GM21723 (cell line): ENCODE measurements around the gene SPI1.

Experiments used
- ATAC-seq: cut with Tn5 transposase; IDR thresholded peaks from one replicate; pipeline ENCODE4 v1.9.1; 2021; ENCODE audit warnings: mild to moderate bottlenecking, moderate library complexity; ENCODE audit not compliant: unreplicated experiment

SPI1 gene

DNA sequence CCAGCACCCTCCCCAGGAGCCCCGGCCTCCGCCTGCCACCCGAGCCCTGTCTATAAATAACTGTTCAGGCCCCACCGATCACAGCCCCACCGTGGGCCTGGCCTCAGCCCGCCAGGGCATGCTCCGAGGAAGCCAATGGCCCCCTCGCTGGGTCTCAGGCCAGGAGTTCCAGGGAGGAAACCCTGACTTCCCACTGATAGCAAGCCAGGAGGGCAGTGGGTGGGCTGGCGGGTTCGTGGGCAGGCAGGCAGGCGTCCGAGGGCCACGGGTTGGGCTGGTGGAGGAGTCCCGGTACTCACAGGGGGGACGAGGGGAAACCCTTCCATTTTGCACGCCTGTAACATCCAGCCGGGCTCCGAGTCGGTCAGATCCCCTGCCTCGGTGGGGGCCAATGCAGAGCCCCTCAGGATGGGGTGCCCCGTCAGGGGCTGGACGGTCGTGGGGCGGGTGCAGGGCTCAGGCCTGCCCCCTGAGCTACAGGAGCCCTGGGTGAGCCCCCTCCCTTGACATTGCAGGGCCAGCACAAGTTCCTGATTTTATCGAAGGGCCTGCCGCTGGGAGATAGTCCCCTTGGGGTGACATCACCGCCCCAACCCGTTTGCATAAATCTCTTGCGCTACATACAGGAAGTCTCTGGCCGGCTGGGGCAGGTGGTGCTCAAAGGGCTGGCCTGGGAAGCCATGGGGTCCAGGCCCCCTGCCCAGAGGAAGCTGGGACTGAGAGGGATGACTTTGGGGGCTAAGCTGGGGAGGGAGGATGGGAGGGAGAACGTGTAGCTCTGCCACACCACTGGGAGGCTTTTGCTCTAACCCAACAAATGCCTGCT, at the start of gene SPI1:
SPI1 (minus strand) TSS at position 538 of the 826 bp plus-strand sequence; CDS start at position 344, 194 bp downstream.
- ATAC-seq = peak; percentile 76

DNA sequence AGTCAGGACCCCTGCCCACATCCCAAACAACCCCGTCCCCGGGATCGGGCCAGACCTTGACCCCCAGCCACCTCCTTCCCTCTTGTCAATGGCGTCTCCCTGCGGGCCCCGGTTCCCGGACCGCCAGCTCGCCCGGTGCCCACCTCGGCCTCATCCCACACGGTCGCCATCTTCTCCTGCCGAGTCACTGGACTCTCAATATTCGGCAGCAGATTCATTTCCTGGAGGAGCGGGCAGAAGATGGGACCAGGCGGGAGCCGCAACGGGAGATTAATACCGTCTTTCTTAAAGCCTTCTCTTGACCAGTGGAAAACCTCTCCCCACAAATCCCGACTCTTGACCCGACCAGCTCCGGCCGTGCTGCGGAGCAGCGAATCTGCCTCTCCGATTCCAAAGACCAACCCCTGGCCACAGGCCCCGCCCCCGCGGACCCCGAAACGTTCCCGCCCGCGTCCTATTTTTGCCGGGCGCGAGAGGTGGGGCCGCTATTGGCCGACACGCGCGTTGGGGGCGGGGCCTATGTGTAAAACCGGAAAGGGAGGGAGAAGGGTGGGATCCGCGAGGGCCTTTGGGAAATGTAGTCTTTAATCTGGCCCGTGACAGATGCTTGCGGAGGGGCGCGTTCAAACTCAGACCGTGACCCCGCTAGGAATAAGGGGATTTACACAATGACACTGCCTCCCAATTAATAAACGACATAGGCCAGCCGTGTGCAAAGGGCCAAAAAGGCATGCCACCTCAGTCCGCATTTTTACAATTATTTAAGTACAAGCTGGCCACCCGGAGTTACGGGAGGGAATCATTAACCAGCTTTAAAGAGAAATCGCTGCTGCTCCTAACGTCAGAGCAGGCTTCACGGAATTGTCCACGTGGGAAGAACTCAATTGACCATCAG, 48.0 kb upstream of the SPI1 start, which contains the start of gene PSMC3:
PSMC3 (minus strand) TSS at position 378 of the 895 bp plus-strand sequence; CDS start at position 218, 160 bp downstream.
- peak; percentile 90 for ATAC-seq

DNA sequence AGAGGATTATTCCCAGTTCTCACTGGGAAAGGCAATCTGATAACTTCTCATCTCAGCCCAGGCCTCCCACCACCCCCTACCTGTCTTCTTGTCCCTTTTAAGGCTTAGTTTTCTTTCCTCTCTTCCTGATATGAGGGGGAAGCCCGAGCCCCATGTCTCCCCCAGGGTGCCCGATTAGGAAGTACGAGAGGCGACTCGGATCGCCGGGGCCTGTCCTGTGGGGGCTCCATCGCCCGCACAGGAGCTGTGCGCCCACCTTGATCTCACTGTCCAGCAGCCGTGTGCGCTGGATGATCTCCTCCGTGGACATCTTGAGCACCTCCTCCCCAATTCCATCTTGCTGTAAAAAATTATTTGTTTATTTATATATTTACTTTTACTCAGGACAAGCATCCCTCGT, 47.3 kb upstream of the SPI1 start:
- ATAC-seq = no peak

DNA sequence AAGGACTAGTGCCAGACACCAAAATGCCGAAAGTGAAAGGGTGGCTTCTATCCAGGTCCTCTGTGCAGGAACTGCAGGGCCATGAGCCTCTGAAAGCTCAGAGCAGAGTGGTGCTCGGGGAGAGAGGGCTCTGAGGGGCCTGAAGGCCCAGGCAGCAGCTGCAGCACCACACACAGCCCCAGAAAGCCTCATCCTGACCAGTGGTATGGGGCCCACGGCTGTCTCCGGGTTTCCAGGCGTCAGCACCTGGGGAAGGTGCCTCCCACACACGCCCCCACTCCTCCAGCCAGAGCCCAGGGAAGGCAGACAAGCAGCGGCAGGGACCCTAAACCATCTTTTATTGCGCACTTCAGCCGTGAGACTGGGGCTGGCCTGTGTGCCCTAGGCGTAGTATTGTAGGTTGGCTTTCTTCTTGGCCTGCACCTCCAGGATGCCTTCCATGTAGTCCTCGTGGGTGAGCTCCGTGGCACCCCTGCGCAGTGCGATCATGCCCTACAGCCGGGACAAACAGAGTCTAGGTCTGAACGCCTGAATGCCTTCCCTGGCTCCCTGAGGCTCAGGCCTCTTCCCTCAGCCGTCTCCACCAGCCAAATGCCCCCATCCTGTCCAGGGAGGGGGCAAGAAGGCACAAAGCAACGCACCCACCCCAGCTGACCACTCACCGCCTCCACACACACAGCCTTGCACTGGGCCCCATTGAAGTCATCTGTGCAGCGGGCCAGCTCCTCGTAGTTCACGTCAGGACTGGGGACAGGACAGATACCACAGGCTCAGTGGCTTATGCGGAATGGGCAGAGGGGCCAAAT, 40.3 kb upstream of the SPI1 start:
- no peak for ATAC-seq

DNA sequence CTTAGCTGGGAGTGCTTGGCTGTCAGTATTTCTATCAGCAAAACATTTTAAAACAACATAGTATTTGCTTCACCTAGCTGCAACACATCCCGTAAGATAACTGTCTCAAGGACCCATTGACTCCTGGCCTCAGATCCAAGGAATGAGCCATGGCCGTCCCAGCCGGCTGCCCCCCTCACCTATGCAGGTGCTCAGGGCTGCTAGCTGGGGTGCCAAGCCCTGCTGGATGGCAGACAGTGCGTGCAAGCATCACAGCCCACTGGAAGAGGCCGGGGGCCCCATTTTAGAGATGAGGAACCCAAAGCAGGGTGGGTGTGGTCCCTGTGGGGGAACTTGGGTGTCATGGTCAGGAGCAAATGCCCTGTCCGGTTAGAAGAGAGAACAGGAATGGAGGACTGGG, 39.4 kb upstream of the SPI1 start:
- ATAC-seq = no peak

DNA sequence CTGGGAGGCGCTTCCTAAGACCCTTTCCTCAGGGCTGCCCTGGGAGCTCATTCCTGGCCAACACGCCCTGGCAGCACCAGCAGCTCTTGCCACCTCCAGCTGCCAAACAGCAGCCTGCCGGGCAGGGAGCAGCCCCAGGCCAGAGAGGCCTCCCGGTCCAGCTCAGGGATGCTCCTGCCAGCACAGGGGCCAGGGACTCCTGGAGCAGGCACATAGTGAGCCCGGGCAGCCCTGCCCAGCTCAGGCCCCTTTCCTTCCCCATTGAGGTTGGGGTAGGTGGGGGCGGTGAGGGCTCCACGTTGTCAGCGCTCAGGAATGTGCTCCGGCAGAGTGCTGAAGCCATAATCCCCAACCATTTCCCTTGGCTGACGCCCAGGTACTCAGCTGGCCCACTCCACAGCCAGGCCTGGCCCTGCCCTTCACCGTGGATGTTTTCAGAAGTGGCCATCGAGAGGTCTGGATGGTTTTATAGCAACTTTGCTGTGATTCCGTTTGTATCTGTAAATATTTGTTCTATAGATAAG, 37.7 kb upstream of the SPI1 start:
- ATAC-seq = no peak

DNA sequence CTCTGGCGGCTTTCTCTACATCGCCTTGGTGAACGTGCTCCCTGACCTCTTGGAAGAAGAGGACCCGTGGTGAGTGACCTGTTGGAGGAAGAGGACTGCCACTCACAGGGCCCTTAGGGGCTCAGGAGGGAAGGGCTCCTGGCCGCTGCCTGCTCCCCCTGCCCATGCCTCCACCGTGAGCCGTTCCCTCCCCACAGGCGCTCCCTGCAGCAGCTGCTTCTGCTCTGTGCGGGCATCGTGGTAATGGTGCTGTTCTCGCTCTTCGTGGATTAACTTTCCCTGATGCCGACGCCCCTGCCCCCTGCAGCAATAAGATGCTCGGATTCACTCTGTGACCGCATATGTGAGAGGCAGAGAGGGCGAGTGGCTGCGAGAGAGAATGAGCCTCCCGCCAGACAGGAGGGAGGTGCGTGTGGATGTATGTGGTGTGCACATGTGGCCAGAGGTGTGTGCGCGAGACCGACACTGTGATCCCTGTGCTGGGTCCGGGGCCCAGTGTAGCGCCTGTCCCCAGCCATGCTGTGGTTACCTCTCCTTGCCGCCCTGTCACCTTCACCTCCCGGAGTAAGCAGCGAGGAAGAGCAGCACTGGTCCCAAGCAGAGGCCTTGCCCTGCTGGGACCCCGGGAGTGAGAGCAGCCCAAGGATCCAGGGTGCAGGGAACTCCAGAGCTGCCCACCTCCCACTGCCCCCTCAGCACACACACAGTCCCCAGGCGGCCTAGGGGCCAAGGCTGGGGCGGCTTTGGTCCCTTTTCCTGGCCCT, 36.9 kb upstream of the SPI1 start:
- ATAC-seq = no peak

DNA sequence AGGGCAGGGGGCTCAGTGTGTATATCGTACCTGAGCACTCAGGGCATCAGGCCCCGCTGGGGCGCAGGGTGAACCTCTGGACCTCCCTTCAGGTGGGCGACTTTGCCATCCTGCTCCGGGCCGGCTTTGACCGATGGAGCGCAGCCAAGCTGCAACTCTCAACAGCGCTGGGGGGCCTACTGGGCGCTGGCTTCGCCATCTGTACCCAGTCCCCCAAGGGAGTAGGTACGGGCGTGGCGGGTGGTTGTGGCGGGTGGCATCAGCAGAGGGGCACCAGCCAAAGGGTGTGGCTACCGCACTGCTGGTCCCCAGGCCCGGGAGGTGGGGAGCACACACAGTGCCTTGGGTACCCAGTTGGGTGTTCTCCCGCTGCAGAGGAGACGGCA, 36.3 kb upstream of the SPI1 start:
- no peak for ATAC-seq

DNA sequence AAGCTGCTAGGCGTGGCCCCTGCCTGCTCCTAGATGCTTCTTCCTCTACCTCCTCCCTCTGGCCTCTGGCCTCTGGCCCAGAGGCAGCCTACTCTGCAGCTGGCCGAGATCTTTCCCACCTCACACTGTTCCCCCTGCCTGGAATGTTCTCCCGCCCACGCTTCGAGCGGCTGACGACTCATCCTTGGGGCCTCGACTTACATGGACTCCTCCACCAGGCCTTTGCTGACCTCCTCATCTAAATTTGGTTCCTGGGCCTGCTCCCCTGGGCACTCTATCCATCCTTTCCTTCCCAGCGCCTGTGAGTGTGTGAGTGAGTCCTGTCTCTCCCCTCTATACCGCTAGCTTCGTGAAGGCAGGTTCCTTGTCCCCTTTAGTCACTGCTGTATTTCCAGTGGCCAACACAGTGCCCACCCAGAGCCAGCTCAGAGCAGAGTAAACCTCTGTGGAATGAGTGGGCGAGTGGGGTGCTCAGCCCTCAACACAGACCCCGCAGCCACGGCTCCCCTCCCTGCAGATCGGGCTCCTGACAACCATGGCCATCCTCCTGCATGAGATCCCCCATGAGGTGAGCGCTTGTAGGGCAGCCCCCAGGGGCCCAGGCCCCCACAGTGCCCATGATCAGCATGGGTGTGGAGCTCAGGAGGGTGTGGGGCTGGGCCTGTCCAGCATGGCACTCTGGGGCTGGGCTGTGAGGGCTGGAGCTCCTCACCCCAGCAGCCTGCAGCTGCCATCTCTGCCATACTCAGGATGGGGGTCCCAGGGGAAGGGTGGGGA, 35.7 kb upstream of the SPI1 start:
- ATAC-seq = no peak

DNA sequence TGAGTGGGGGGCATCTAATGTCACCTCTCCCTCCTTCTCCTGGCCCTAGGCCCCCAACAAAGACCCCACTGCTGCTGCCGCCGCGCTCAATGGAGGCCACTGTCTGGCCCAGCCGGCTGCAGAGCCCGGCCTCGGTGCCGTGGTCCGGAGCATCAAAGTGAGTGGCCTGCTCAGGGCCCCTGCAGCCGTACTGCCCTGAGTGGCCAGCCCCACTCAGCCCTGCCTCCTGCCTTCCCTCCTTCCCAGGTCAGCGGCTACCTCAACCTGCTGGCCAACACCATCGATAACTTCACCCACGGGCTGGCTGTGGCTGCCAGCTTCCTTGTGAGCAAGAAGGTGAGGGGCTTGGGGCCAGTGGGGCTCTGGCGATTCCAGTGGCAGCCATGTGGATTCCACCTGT, 35.0 kb upstream of the SPI1 start:
- ATAC-seq = no peak

DNA sequence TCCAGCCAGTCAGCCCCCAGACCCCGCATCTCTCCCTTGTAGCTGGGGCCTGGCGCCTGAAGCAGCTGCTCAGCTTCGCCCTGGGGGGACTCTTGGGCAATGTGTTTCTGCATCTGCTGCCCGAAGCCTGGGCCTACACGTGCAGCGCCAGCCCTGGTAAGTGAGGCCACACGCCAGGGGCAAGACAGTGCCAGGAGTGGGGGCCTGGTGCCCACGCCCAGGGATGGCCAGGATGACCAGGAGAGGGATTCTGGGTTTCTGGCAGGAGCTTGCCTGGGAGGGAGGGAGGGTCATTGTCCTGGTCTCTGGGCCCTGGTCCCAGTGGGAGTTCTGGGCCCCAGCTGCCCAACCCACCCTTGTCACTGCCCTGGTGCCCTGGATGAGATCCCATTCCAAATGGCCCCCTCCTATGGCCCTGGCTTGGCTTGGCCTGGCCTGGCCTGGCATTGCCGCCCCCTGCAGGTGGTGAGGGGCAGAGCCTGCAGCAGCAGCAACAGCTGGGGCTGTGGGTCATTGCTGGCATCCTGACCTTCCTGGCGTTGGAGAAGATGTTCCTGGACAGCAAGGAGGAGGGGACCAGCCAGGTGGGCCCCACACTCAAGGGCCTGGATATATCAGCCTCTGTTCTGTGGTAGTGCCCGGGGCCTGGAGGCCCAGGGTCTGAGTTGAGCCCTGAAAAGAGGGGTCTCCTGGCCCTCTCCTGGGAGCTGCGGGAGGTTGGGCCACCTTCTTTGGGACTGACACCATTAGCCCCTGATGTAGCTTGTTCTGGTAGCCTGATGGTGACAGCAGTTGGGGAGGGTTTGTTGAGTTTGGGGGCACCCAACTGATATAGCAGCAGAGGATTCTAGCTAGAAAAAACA, 33.8 kb upstream of the SPI1 start:
- no peak for ATAC-seq

DNA sequence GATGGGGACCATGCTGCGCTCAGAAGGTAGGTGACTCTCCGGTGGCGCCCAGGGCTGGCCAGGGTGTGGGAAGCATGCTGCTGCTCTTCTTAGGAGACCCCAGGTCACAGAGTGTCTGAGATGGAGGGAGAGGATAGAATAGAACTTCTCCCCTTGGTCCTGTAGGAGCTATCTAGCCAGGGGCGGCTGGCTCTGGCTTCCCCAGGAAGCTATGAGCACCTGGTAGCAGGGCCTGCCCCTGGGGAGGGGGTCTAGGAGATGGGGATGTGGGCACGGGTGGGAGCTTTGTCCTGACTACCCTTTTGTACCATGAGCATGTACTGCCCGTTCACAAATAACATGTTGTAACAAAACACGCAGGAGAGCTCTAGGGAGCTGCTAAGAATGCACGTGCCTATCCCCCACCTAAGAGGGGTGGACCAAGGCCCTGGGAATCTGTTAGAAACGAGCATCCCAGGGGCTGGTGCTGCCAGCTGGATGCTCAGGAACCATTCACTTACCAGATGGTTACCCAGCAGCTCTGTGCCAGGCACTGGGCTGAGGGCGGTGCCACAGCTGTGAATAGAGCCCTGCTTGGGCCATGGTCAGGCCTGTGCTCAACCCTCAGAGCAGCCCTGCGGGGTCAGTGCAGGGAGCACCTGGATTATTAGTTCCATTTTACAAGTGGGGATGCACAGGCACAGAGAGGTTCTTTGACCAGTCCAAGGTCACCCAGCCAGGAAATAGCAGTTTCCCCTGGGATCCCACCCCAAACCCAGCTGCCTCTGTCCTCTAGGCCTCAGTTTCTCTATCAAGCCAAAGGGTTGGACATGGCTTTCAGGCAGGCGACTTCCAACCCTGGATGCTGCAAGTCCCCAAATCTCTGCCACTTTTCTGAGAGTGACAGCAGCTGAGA, 32.3 kb upstream of the SPI1 start:
- no peak for ATAC-seq

DNA sequence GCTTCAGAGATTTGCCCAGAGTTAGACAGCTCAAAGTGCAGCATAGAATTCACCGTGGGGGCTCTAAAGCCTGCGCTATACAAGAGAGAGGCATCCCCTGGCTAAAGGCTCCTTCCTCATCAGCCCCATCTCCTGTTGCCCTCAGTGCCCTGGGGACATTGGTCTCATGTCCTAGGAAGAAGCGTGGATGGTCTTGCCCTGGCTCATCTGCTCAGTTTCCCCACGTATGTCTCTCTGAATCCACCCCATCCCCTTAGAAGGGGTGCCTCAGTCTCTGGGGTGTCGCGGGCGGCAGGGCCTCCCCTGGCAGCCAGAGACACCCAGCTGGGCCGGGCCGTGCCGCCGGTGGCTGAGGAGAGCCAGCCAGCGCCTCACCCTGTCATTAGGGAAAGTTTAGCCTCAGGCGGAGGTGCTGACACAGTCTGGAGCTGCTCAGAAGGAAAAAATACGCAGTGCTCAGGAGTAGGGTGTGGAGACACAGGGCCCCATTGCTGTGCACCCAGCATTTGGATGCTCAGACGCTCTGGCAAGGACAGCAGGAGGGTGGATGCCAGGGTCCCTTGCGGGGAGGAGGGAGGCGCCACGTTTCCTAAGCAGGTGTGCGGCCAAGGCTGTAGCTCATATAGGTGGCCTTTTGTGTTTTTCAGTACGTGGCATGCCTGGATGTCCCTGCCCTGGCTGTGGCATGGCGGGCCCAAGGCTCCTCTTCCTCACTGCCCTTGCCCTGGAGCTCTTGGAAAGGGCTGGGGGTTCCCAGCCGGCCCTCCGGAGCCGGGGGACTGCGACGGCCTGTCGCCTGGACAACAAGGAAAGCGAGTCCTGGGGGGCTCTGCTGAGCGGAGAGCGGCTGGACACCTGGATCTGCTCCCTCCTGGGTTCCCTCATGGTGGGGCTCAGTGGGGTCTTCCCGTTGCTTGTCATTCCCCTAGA, 31.4 kb upstream of the SPI1 start:
- no peak for ATAC-seq

DNA sequence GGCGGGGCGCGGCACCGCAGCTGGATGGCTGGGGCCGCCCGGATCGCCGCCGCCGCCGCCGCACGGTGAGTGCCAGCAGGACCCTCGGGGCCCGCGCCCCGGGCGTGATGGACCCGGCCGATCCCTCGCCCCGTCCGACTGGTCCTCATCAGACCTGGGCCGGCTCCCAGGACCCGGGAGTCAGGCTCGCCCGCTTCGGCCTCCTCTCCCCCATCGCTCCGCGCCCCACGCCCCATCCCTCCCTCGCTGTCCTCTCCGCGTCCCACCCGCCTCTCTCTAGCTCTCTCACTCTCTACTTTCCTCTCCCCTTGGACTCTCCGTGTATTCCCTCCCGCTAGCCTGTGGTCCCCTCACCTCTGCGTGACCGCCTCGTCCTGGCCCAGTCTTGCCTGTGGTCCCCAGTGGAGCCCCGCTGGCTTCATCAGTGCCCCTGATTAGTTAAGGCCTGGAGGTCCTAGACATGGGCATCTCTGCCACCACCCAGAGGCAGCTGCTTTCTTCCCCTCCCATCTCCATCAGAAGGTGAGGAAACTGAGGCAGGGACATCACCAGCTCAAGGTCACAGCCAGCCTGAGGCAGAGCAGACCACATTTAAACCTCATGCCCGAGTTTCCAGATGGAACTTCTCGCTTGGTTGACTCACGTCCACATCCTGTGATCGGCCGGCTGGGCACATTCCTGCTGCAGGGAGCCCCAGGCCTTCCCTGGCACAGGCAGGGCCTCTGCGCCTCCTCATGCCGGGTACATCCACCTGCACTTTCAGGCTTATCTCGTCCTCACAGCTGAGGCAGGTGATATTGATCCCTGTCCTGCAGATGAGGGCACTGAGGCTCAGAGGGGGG, 30.5 kb upstream of the SPI1 start:
- ATAC-seq = peak; percentile 8
